Left hindlimb (tissue), 1 donor: ENCODE results near the gene MBD3L4.
"Not testable (repeated sequence)": the region's sequence is repeated elsewhere in the genome, so short reads cannot be mapped to it uniquely, and the experiment has no call there.

Experiments used
- DNase-seq: peaks from one replicate; pipeline ENCODE4 v3.0.0-alpha.2; 2018

MBD3L4 gene

DNA sequence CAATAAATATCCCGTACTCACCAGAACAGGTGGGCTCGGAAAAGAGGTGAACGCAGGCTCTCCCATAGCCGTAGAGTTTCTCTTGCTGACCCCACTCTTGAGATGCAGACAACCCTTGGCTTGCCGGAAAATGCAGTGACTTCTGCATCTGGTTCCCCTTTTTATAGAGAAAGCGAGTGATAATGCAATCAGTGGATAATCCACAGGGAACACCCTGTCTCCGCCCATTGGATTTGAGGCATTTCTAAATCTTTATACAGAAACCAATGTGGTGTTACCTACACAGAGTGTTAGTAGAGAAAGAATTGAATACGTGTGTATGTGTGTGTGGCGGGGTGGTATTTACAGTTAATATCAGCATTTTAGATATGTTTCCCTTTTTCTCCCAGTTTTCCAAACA, at the start of gene MBD3L4:
Gene MBD3L4, minus strand, starts transcription at position 101 of the 400 bp plus-strand sequence. Its CDS starts 35 bp downstream, at position 66.
- not testable (repeated sequence) for DNase-seq

DNA sequence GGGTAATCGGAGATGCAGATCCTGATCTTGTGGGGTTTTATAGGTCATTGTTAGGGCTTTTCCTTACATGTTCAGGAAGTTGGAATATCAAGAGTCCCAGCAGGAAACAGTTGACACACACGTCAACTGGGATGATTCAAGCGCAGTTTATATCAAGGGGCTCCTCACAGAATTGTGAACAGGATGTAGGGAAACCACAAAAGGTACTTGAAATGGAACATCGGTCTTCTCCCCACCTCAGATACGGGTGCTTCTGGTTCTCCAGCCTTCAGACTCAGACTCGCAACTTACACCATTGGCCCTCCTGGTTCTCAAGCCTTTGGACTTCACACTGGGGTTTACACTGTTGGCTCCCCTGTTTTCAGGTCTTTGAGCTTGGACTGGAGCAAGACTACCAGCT, 49.0 kb upstream of the MBD3L4 start:
- no peak for DNase-seq

DNA sequence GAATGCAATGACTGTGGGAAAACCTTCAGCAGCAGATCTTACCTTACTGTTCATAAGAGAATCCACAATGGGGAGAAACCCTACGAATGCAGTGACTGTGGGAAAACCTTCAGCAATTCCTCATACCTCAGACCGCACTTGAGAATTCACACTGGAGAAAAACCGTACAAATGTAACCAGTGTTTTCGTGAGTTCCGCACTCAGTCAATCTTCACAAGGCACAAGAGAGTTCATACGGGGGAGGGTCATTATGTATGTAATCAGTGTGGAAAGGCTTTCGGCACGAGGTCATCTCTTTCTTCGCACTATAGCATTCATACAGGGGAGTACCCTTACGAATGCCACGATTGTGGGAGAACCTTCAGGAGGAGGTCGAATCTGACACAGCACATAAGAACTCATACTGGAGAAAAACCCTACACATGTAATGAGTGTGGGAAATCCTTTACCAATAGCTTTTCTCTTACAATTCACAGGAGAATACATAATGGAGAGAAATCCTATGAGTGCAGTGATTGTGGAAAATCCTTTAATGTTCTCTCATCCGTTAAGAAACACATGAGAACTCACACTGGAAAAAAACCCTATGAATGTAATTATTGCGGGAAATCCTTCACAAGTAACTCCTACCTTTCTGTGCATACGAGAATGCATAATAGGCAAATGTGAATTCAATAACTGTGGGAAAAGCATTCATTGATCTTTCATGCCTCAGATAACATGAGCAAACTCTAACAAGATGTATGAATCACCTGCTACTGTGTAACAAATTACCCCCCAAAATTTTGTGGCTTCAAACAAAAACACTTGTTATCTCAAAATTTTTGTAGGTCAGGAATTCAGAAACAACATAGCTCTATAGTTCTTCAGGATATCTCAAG, 43.3 kb upstream of the MBD3L4 start:
- no peak for DNase-seq

DNA sequence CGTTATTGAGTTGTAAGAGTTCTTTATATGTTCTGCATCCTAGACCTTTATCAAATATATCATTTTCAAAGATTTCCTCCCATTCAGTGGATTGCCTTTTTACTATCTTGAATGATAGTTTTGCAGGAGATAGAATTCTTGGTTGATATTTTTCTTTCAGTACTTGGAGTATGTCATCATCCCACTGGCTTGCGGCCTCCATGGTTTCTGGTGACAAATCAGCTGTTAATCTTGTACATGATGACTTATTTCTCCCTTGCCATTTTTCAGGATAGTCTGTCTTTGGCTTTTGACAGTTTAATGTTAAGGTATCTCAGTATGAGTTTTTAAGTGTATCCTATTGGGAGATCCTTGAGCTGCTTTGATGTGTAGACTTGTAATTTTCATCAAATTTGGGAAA, 38.0 kb upstream of the MBD3L4 start:
- DNase-seq, result no peak

DNA sequence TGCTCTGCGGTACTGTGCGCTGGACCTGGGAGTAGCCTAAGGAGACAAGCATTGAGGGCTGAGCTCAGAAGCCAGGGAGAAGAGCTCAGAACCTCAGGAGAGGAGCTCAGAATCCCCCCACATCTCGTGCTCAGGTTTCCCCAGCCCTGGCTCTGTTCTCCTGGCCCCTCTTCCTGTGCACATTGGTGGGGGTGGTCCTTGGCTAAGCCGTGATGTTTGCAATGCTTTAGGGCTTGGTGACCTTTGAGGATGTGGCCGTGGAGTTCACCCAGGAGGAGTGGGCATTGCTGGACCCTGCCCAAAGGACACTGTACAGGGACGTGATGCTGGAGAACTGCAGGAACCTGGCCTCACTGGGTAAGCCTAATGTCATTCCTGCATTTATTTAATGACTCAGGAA, 36.2 kb upstream of the MBD3L4 start:
- DNase-seq, result no peak

DNA sequence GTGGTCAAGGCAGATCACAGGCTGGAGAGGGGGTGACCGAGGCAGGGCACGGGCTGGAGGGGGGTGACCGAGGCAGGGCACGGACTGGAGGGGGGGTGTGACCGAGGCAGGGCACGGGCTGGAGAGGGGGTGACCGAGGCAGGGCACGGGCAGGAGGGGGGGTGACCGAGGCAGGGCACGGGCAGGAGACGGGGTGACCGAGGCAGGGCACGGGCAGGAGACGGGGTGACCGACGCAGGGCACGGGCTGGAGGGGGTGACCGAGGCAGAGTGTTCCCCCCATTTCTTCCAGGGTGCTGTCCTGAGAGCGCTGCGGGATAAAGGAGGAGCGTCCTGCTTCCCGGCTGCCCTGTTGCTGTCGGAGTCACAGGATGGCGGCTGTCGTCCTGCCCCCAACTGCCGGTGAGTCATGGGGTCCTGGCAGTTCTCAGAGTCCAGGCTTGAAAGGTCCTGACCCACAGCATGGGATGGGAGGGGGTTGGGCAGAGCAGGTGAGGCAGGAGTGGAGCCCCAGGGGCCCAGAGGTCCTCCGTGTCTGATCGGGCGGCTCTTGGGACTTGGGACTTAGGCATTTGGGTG, 34.8 kb upstream of the MBD3L4 start:
- no peak for DNase-seq

DNA sequence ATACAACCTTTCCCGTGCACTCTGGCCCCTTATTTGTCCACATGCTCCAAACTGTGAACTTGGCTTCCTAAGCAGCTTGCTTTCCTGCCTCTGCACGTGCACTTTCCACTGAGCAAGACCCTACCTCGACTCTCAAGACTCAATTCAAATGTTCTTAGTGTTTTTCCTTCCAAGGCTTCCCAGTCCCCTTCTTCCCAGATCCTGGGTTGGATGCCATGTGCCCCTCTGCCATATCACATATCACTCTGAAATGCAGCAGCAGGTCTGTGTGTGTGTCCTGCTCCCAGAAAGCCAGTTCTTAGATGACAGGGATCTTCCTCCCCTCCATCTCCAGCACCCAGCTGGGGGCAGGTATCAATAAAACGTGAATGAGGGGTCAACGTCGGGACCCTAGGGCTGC, 32.6 kb upstream of the MBD3L4 start:
- no peak for DNase-seq

DNA sequence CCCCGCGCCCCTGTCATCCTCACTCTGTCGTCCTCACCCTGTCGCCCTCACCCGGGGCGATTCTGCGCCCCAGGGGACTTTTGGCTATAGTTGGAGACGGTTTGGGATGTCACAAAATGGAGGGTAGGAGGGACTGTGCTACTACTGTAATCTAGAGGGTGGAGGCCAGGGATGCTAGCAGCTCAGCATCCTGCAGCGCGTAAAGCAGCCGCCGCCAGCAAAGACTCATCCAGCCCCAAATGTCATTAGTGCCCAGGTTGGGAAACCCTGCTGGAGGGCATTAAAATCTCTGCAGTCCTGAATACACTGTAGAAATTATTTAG, 29.9 kb upstream of the MBD3L4 start:
- DNase-seq, result no peak

DNA sequence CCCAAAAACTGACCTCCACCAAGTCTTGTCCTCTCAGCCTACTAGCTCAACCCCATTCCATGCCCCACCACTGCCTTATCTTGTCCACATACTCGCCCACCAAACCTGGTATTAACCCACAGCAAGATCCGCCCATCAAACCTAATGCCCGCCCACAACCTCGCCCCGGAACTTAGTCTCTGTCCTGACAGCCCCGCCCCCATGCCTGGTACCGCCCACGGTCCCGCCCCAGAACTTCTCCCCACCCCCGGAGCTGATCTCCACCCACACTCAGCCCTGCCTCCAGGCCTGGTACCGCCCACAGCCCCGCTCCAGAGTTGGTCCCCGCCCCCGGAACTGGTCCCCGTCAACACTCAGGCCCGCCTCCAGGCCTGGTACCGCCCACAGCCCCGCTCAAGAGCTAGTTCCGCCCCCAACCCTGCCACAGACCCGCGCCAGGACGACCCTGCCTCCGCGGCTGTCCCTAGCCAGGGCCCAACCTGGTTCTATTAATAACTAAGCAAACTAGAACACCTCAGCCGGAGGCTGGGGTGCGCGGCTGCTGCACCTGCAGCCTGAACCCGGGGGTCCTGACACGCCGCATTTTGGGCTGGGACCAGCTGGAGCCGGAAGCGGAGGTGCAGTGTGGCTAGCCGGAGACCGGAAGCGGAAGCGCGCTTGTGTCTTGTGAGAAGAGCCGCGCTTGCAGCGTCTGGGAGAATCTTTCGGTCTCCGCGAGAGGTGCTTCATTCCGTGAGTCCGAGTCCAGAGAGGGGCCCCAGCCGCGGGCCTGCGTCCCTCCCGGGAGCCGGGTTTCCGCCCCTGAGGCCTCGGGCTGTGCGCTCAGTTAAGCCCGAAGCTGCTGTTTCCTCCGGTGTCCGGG, 29.3 kb upstream of the MBD3L4 start, which contains the start of gene ZNF557:
Gene ZNF557, plus strand, starts transcription at position 662 of the 862 bp plus-strand sequence. CDS start 5,372 bp downstream, outside the sequence.
- peak; percentile 99 for DNase-seq

DNA sequence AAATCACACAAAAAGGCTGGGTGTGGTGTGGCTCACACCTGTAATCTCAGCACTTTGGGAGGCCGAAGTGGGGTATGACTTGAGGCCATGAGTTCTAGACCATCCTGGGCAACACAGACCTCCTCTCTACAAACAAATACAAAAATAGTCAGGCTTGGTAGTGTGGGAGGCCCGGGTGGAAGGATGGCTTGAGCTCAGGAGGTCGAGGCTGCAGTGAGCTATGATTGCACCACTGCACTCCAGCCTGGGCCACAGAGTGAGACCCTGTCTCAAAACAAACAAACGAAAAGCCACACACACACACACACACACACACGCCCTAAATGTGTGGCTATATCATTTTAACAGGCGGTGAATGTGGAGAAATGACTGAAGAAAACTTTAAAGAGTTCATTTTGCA, 28.6 kb upstream of the MBD3L4 start:
- no peak for DNase-seq

DNA sequence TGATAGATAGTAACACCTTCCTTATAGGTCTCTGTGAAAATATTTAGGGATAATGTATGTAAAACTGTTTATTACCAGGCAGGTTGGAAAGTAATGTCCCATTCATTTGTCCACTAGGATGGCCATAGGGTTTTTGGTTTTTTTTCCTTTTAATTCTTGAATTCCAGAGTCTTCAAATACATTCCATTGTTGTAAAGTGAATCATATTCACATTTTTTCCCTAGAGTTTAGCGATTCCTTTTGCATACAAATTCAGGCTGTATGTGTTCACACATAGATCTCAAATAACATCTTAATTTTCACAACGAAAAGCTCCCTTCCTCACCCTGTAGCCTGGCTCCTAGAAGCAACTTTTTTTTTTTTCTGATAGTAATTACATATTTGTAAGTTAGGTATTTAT, 27.7 kb upstream of the MBD3L4 start:
- no peak for DNase-seq

DNA sequence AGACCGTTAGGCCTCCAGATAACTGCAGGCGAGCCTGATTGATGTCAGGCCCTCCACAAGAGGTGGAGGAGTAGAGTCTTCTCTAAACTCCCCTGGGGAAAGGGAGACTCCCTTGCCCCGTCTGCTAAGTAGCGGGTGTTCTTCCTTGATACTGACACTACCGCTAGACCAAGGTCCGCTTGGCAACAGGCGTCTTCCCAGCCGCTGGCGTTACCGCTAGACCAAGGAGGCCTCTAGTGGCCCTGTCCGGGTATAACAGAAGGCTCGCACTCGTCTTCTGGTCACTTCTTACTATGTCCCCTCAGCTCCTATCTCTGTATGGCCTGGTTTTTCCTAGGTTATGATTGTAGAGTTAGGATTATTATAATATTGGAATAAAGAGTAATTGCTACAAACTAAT, 27.1 kb upstream of the MBD3L4 start:
- not testable (repeated sequence) for DNase-seq

DNA sequence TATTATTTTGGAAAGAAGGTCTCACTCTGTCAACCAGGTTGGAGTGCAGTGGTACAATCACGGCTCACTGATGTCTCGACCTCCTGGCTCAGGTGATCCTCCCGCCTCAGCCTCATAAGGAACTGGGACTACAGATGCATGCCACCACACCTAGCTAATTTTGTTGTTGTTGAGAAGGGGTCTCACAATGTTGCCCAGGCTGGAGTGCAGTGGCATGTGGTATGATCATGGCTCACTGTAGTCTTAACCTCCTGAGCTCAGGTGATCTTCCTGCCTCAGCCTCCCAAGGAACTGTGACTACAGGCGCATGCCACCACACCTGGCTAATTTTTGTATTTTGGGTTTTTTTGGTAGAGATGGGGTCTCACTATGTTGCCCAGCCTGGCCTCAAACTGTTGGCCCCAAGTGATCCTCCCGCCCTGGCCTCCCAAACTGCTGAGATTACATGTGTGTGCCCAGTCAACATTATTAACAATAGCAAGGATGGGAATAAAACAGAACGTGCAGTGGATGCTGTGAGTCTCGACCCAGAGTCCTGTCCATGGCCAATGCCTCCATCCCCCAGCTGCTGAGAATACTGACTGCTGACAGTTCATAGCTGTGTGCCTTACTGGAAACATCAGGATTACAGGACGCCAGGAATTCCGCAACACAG, 23.9 kb upstream of the MBD3L4 start:
- no peak for DNase-seq

DNA sequence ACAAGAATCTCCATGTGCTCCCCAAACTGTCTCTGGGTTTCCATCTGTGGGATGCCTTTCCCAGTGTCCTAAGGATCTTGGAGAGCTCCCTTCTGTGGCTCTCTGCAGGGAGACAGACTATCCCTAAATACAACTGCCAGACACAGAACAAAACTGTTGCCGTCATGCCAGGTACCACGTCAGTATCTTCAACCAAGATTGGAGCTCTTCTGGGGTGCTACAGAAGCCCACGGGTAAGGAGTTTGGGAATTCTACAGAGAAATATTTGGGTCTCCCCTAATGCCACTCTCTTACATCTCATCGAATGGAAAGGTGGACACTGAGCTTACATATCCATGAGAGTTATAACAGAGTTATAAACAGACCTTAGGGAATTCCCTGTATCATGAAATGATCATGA, 23.4 kb upstream of the MBD3L4 start:
- no peak for DNase-seq

DNA sequence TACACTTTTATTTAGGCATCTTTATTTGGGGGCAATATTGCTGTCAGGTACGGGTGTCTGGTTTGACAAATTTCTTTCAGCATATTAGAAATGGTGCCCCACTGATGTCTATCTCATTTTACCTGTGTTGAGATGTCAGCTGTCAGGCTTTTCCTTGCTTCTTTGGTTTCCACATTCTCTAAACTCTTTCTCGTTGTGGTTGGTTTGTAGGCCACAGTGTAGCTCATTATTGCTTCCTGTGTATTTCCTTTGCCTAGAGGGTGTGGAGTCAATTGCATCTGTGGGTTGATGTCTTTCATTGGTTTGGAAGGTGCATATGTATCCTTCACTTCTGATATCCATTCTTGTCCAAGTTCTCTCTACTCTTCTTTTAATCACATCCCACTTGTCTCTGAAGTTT, 20.0 kb upstream of the MBD3L4 start:
- not testable (repeated sequence) for DNase-seq

DNA sequence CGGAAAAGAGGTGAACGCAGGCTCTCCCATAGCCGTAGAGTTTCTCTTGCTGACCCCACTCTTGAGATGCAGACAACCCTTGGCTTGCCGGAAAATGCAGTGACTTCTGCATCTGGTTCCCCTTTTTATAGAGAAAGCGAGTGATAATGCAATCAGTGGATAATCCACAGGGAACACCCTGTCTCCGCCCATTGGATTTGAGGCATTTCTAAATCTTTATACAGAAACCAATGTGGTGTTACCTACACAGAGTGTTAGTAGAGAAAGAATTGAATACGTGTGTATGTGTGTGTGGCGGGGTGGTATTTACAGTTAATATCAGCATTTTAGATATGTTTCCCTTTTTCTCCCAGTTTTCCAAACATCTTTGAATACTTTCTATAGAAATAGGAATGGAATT, 18.6 kb upstream of the MBD3L4 start, which contains the start of gene MBD3L3:
Gene MBD3L3, minus strand, starts transcription at position 101 of the 400 bp plus-strand sequence. Its CDS starts 71 bp downstream, at position 30.
- not testable (repeated sequence) for DNase-seq

DNA sequence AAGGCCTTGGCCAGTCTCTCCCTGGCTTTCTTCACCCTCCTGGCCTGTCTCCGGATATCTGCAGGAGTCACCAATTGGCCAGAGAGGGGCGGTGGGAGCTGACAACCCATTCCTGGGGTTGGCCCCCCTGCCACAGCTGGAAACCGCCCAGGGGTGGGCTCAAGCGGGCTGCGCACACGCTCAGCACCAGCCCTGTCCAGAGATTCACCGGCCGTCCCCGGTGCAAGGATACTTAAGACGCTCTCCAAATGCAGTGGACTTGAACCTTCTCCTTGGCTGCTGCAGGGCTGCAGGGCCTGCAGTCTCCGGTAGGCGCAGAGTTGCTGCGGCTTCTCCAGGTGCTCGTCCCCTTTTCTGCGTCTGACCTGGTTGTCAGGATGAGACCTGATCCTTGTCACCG, 16.4 kb upstream of the MBD3L4 start:
- DNase-seq, result not testable (repeated sequence)

DNA sequence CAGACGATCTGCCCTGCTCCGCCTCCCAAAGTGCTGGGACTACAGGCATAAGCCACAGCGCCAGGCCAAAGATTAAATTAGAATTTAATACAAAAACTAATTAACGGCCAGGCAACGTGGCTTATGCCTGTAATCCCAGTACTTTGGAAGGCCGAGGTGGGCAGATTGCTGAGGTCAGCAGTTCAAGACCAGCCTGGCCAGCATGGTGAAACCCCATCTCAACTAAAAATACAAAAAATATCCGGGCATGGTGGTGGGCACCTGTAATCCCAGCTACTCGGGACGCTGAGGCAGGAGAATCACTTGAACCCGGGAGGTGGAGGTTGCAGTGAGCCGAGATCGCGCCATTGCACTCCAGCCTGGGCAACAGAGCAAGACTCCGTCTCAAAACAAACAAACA, 15.7 kb upstream of the MBD3L4 start:
- DNase-seq, result not testable (repeated sequence)

DNA sequence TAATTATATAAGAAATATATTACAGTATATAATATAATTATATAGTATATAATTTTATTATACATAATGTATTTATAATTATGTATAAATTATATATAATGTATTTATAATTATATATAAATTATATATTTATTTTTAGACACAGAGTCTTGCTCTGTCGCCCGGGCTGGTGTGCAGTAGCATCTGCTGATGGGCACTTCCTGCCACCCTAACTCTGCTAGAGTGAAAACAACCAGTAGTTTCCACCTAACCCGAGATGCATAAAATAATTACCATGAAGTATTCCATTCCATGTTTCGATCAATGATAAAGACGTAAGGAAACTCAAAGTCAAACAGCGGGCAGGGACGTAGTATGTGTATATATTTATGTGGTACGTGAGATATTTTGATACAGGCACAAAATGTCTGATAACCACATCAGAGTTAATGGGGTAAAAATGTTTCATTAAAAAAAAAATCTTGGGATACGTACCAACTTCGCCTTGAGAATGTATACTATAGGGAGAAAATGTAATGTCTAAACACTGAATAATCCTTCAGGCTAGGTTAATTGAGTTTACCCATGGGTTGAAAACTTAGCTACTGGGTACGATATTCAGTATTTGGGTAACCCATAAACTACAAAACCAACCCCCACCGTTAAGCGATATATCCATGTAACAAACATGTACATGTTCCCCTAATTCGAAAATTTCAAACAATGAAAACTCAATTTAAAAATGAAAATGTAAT, 14.8 kb upstream of the MBD3L4 start:
- not testable (repeated sequence) for DNase-seq

DNA sequence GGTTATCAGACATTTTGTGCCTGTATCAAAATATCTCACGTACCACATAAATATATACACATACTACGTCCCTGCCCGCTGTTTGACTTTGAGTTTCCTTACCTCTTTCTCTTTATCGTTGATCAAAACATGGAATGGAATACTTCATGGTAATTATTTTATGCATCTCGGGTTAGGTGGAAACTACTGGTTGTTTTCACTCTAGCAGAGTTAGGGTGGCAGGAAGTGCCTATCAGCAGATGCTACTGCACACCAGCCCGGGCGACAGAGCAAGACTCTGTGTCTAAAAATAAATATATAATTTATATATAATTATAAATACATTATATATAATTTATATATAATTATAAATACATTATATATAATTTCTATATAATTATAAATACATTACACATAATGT, 12.9 kb upstream of the MBD3L4 start:
- not testable (repeated sequence) for DNase-seq

DNA sequence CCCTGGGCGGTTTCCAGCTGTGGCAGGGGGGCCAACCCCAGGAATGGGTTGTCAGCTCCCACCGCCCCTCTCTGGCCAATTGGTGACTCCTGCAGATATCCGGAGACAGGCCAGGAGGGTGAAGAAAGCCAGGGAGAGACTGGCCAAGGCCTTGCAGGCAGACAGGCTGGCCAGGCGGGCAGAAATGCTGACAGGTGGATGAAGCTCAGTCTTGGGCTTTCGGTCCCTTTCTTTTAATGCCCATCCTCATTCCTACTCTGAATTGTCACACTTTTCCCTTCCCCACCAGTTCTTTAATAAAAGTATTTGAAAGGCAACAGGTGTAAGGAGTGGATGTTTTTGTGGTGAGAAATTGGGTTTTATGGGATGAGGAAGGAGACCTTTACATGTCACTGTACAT, 11.4 kb upstream of the MBD3L4 start:
- DNase-seq, result not testable (repeated sequence)

DNA sequence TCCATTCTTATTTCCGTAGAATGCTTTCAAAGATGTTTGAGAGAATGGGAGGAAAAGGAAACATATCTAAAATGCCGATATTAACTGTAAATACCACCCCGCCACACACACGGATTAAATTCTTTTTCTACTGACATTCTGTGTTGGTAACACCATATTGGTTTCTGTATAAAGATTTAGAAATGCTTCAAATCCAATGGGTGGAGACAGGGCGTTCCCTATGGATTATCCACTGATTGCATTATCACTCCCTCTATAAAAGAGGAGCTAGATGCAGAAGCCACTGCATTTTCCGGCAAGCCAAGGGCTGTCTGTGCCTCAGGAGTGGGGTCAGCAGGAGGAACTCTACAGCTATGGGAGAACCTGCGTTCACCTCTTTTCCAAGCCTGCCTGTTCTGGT, 9.0 kb upstream of the MBD3L4 start, which contains the start of gene MBD3L2:
Gene MBD3L2, plus strand, starts transcription at position 301 of the 400 bp plus-strand sequence. Its CDS starts 53 bp downstream, at position 354.
- DNase-seq, result not testable (repeated sequence)
